GDM1 (cell line): ENCODE results near the gene ANO6.

Experiments
- DNase-seq: peaks from one replicate; lab custom pipeline; 2025; lab: John Stamatoyannopoulos, UW

ANO6 gene

DNA sequence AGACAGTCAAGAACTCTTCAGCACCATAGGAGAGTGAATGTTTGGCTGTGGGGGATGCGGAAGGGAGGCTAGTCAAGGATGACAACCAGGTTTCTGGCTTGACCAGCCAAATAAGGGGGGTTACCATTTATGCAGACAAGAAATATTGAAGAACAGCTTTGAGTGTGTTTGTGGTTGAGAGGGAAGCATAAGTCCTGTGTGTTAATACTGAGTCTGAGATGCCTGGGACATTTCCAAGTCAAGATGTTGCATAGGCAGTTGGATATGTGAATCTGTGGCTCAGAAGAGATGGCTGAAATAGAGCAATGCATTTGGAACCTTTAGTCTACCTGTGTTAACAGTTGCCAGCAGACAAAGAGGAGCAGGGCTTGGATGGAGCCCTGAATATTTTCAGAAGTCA, 66.1 kb downstream of the ANO6 start:
- DNase-seq, result no peak

DNA sequence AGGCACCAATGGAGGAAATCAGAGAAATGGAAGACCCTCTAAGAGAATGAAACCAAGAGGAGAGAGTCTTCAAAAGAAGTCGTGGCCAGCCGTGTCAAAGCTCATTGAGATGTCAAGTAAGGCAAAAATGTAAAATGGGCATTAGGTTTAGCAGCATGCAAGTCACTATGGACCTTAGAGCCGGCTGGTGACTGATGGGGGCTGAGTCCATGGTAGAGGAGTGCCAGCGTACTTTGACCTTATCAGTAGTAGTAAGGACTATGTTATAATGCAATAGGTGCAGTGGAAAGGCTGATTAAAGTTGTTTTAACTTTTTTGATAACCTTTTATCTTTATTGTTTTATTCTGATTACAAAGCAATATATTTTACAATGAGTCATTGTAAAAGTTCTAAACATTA, 66.5 kb downstream of the ANO6 start:
- no peak for DNase-seq

DNA sequence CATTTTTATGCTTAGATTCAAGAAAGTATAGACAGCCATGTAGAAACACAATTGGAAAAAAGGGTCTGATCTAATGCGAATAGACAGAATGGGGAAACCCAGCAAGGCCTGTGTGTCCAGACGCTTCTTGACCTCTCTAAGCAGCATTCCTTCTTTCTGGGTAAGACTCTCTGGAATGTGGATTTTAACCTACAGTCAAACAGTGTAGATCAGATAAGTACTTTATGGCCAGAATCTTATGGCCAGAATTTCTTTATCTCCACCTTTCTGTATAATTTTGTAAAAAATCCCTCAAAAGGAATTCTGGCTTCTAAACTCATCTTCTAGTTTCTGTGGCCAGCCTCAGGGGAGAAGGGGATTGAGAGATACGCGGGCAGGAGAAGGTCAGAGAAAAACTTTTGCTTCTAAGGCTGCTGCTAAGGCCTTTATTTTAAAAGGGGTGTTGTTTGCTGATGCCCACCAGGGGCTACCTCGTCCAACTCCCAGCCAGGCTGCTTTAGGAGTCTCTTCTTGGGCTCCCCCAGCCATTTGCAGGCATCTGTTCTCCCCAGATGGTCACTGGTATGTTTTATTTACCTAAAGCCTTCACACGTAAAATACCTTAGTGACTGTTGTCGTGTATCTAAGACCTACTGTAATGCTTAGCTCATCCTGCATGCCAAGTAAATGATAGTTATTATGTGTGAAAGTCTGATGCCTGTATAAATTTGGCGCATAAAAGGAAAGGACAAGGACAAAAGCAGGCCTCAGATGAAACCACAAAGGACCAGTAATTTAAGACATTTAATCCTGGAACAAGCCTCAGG, 68.4 kb downstream of the ANO6 start:
- no peak for DNase-seq

DNA sequence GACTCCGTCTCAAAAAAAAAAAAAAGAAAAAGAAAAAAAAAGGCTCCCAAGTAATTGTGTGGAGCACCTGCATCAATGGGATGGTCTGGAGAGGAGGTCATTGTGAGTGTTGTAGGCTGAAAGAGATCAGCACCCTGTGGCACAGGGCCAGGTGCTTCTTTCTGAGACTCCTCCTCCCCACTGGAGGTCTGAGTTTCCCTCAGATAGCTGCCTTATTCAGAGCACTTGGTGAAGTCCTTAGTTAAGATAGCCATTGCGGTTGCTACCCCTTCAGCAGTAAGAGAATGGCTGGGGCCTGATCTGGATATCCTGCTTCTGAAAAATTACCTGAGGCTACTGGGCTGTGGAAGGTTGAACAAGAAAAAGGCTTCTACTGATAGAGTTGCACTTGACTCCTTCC, 69.8 kb downstream of the ANO6 start:
- DNase-seq, result no peak

DNA sequence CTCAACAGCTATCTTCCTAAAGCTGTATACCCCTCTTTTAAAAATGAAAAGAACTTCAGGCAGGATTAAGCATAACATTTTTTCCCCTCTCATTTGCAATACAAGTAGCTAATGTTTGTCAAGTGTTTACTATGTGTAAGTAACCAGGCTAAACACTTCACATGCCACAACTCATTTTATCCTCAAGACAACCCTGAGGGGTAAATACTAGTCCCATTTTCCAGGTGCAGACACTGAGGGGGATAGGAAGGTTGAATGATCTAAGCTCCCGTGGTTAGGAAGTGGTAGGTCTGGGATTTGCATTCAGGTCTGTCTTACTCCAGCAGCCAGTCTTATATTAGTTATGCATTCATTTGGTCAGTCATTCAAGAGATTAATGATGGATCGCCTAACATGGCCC, 70.7 kb downstream of the ANO6 start:
- no peak for DNase-seq

DNA sequence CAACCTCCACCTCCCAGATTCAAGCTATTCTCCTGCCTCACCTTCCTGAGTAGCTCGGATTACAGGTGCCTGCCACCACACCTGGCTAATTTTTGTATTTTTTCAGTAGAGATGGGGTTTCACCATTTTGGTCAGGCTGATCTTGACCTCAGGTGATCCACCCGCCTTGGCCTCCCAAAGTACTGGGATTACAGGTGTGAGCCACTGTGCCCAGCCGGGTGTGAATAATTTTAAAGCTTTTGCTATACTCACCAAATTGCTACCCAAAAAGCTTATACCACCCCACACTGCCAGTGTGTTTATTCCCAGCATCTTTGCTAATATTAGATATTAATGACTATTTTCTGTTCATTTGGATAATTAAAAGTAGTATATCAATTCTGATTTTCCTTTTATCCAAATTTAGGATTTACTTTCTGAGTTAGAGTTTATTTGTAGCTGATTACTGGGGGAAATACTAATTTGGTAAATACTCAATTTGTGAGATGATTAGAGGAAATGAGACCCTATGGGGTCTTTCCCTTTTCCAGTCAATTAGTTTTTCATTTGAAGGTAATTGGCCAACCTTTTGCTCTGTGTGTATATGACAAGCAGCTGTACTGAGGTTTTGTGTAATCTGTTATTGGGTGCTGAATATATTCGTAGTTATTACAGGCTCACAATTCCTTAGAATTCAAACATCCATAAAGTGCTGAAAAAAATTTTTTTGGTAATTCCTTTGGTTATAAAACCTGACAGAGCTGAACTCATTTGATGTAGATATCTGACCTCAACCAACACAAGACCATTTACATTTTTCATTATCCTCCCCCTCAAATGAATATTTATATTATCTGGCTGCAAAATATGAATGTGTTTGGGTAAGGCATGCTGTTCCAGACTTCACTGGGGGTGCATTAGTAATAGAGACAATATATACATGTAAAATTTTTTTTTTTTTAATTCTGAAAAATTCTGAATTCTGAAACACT, 73.6 kb downstream of the ANO6 start:
- no peak for DNase-seq

DNA sequence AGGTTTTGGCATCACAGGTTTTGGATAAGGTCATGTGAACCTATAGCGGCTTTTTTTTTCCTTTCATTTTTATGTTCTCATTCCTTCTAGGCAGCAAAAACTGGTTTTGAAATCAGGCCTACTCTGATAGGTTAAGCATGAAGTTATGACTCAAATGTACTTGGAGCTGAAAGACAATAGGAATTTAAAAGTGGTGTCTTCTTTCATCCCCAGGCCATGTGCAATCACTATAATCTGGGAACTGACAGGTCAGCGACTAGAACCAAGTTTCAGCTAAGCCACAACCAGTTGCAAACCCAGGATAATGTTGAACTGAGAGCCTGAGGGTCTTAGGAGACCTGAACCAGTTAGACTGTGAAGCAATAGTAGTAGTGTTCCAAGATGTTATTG, 74.3 kb downstream of the ANO6 start:
- no peak for DNase-seq

DNA sequence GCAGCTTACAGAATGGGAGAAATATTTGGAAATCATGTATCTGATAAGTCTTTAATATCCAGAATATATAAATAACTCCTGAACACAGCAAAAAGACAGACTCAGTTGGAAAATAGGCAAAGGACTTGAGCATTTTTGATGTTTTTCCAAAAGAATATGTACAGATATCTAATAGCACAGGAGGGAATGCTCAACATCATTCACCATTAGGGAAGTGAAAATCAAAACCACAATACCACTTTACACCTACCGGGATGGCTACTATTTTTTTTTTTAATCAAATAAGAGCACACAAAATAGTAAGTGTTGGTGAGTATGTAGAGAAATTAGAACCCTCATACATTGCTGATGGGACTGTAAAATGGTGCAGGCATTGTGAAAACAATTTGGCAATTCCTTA, 75.6 kb downstream of the ANO6 start:
- DNase-seq, result no peak

DNA sequence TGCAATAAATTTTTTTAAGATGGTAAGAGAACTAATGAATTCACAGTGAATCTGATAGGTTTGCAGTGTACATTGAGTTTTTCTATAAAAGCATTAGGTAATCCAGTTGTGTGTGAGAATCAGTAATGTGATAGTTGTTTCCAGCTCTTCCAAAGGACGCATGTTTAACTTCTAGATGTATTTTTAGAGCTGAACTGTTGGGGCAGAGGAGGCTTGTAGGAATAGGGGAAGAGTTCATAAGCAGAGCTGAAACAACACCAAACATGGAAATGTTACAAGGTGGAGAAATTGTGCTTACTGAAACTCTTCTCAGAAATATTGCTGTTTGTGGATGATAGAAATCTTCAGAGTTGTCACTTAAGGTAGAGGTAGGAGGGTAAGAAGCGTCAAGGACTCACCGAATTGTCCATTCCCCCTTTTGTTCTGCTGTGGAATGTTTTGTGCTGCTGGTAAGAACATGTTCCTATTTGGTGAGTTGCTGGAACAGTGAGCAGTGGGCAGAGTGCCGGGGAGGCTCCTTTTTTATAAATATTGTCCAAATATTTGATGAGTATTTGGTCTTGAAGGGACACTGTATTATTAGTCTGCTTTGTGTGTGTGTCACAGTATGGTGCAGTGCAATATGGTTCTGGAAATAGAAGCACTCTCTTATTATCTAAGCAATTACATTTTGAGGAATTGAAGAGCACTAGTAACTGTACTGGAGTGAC, 76.7 kb downstream of the ANO6 start:
- DNase-seq, result no peak

DNA sequence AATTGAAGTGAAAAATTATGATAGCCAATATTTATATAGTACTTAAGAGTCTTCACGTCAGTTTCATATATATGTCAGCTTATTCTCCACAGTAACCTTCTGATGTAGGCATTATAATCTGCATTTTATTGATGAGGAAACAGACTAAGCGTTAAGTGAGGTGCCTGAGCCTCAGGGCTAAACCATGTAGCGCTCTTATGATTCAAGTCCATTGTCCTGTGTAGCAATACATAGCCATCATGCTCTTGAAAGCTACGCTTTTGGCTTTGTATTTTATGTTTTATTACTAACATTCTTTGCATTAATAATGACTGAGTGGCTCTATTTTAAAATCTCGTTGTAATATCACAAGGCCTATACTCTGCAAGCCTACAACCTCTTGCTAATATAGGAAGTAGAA, 79.0 kb downstream of the ANO6 start:
- no peak for DNase-seq

DNA sequence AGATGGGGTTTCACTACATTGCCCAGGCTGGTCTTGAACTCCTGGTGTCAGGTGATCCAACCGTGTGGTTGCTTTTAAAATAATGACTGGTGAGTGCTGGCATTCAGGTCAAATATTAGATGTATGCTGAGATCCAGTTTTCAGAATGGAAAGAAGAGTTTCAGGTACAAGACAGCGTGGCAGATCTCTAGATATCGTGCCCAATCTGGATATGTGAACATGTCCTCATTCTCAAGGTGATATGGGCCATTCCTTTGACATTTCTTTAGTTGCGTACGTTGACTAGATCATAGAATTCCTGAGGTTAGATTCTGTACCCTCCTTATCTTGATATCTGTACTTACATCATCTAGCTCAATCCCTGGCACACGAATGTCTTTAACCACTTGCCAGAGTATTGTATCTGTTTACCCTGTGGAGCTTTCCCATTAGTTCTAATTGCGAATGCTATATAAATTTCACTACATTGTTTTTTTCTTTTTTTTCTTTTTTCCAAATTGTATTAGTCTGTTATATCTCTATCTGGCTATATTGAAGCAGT, 80.2 kb downstream of the ANO6 start:
- DNase-seq, result no peak

DNA sequence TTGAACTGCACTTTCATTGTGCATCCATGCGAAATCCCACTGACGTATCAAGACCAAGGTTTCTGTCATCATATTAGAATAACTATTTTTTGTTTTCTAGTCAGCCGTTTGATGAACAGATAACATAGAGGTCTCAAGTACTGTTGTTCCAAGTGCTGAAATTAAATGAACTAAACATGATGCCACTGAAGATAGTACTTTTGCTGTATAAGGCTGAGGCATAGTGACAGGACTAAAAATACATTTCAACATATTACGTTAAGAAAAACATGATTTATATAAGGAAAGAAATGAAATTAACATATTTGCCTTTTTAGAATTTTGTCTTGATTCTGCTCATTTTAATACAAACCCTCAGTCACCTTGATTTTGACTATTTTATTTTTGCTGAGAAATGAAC, 82.2 kb downstream of the ANO6 start:
- no peak for DNase-seq

DNA sequence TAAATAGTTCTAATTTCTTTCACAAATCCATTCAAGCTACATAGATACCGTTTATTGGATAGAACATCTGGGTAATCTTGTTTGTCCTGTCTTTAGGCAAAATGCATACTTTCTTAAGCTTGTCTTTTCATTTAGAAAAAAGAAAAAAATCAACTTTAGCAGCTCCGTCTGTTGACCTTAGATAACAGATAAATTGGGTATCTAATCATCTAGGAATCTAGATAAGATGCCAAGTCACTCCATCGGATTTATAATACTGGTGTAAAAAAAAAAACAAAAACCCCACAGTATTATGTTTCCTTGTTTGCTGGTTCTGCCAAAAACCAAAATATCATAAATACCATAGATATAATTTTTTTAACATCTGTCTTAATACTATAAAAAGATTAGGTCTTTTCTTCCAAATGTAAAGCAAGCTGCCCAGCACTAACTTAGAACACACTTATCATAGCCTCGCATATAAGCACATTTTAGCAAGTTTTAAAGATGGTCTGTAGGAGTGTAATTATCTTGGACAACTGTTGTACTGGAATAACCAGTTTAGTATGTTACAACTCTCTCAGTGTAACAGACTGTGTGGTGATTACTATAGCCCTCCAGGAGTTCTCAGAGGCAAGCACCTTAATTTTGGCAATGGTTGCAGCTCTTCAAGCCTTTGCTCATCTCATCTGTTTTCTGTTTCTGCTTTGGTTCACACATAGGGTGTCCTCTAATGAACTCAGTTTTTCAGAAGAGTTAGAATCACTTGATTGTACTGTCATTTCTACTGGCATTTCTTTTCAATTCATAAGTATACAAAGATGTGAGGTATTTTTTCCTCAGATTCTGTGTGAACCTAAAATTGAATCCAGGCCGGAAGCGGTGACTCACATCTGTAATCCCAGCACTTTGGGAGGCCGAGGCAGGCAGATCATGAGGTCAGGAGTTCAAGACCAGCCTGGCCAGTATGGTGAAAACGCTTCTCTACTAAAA, 83.1 kb downstream of the ANO6 start:
- DNase-seq, result no peak

DNA sequence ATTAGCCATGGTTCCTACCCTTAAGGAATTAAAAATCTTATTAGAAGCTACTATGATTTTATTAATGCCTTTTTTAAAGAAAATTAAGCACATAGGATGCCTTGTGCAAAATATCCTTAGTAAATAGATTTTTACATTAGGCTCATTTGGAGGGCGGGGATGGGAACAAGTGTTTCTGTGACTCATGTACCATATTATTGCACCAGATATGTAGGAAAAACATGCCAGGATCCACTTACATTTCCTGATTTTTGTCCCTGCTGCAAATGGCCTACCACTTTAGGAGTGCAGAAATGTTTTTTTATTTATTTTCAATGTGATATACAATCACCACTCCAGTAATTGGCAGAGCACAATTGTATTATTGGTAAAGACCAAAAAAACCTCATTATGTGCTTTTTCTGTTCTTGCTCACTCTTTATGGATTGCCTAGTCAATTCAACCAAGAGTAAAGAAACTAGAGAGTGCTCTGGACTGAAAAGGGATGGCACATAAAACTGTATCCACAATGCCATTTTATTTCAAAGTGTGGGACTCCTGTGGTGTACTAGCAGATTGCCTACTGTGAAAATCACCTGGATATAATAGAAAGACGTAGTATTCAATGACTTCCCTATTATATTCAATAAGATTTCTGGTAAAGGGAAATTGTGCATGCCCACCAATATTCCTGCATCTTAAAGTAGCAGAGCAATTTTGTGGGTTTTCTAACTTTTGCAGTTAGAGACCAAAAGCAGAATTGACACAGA, 86.9 kb downstream of the ANO6 start:
- DNase-seq, result no peak

DNA sequence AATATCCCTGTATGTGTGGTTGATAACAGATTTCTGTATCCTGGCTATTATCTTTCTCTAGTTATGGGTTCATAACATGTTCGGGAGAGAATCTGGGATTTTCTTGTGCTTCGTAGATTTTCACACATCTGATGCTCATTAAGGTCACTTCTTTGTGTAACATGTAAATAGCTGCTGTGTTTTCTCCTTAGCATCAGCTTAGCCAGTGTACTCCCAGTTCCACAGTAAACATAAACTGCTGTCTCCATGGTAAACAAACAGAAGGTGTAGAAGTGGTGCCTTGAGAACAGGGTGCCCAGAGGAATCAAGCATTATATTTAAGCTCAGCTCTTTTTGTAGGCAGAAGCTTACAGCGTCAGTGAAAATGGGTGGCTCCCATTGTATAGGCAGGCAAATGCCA, 88.0 kb downstream of the ANO6 start:
- no peak for DNase-seq

DNA sequence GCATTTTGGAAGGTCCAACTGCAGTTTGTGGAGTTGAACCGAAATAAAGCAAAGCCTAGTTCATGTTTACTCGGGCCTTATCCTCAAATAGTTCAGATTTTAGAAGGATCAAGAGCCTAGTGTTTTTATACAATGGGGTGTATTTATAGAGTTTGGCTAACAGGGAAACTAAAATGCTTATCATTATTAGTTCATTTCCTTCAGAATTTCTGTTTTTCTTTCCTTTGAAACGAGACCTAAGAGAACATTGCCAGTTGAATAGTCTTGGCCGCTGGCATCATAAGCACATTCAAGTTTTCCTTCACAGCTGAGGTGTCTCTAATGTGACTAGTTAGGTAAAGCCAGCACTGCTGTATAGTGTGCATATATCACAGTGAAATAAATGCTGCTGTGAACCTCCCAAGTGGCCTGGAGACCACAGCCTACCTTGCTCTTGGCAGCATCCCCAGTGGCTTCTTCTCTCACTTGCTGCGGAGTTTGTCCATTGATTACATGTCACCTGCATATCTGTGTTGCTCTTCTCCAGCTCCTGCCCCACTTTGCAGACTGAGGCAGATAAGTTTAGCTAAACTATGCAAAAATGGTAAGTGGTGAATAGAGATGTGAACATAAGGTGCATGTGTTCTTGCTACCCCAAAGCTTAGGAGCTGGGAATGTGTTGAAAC, 88.8 kb downstream of the ANO6 start:
- DNase-seq, result no peak

DNA sequence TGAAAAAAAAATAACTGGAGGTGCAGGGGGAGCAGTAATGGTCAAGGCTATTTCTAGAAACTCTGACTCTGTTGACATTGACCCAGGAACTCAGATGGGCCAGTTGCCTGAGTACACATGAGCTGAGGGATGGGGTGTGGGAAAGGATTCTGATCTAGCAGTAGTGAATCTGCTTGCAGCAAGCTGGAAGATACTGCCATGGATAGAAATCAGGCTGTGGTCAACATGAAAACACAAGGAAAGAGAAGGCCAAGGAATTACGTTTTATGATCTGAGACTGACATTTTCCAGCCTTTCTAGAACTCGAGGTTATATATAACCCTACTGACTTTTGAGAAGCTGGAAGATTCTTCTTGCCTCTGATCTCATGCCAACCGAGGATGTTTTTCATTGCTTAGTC, 90.0 kb downstream of the ANO6 start:
- DNase-seq, result no peak

DNA sequence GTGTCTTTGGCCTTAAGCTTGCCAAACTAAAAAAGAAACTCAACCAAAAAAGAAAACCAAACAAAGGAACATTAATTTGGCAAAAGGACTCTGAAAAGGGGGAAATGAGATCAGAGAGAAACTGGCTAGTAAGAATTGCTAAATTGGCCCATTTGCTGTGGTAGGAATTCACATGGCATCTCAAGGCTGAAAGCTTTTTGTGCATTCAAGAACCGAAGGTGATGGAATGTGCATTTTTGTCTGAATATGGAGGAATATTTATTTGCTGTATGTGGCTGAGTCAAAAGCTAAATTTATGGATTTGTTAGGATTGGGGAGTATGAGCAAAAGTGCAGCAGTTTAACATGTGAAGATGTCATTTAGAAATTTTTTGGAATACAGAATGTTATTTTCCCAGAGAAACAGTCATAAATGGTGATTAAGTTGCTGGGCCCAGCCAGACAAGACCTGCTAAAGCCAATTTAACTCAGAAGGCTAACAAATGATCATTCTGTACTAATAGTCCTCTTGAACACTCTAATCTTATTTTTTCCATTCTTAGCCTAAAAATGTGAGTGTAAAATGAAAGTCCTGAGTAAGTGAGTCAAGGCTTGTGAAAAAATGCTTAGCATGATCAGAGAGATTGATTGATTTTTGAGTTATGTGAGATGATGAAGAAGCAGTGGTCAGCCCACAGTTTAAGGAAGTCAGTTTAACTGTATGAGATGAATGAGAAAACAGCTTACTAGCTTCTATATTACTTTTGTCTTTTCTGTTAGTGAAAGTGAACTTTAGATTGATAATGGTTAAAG, 94.1 kb downstream of the ANO6 start:
- DNase-seq, result no peak

DNA sequence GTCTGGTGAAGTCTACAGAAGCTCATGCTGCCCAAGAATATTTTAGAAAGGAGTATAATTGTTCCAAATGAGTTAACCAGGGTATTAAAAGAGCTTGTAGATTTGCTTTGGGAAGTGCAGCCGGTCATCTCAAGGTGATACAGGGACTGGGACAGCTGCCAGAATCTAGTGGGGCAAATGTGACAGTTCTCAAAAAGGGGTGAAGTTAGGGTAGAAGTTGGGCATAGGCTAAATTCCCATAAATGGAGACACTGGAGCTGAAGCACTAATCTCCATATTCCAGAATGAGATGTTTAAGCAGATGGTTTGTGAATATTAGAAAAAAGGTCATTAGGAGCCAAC, 94.7 kb downstream of the ANO6 start:
- DNase-seq, result no peak
